ENCODE data around the gene AGBL1. TPM values are rescaled to one million over a fixed set of nuclear protein-coding genes. Genes with fewer than 3 reads are reported as not detected.

Gene AGBL1
- total and polyA plus RNA-seq, 2 experiments from 2014 or later = 0.03 TPM; not detected in 1

GRCh38 chr15:86036243-86036642 lies 43.4 kb upstream of the AGBL1 start:
- Mint-ChIP-seq H3K4me3 (no peak overlapping the region), H3K4me1 (peaks cover 23% of the 10 kb centered on the region; the same call in 2 of the 3 replicates), H3K27me3 (ENCODE audit: insufficient read depth, low read depth, poor library complexity) (no peaks in the 10 kb centered on the region), H3K9me3 (no peaks in the 10 kb centered on the region), H3K27ac (no peak overlapping the region), H3K36me3 (ENCODE audit: low read depth) (no peaks in the 10 kb centered on the region)
- no peak for DNase-seq (ENCODE audit: low spot score)
- Histone ChIP-seq H3K27me3 (ENCODE audit: insufficient read depth) (no peaks in the 10 kb centered on the region), H2AFZ (peak overlapping the region; percentile 38; the same call in 1 of the 2 replicates), H3K9me2 (ENCODE audit: insufficient read depth) (0 out of 2 replicates have a peak, but pooled peaks cover 12% of the 10 kb centered on the region), H3K4me3 (no peak overlapping the region), H3K4me1 (ENCODE audit: insufficient read depth) (peaks cover 9% of the 10 kb centered on the region), H4K20me1 (replicated peaks; ENCODE audit: insufficient read depth) (no peaks in the 10 kb centered on the region), H3K79me2 (replicated peaks; ENCODE audit: insufficient read depth) (no peaks in the 10 kb centered on the region), H3K27ac (ENCODE audit: low read depth) (no peak overlapping the region), H3K4me2 (no peak overlapping the region), H3K36me3 (ENCODE audit: insufficient read depth) (no peaks in the 10 kb centered on the region), H3F3A (replicated peaks; ENCODE audit: low read depth) (no peaks in the 10 kb centered on the region)
- no peak for ATAC-seq
- TF ChIP-seq ZNF114 (CRISPR knock-in tag; IDR thresholded peaks at IDR 0.05) (no peak), REST (IDR thresholded peaks at IDR 0.05; ENCODE audit: unreplicated experiment) (no peak), ZNF331 (CRISPR knock-in tag; IDR thresholded peaks at IDR 0.05; ENCODE audit: low read depth) (no peak), CREB1 (CRISPR knock-in tag; IDR thresholded peaks at IDR 0.05; ENCODE audit: low read depth) (no peak), NANOG (IDR thresholded peaks at IDR 0.05; ENCODE audit: borderline replicate concordance) (no peak), EZH2phosphoT487 (IDR thresholded peaks at IDR 0.05; ENCODE audit: unreplicated experiment) (no peak), EZH2 (IDR thresholded peaks at IDR 0.05; ENCODE audit: low read depth, unreplicated experiment) (no peak), ETS1 (IDR thresholded peaks at IDR 0.05) (no peak), STAT1 (IDR thresholded peaks at IDR 0.05; ENCODE audit: unreplicated experiment) (no peak), ZNF462 (CRISPR knock-in tag; IDR thresholded peaks at IDR 0.05) (no peak), JUNB (IDR thresholded peaks at IDR 0.05; ENCODE audit: unreplicated experiment) (no peak), POLR2AphosphoS5 (IDR thresholded peaks at IDR 0.05; ENCODE audit: low read depth) (no peak), CTCF (conservative IDR thresholded peaks at IDR 0.05; ENCODE audit: low read depth in 2 of 2) (no peak)

Data from GM23338 (cell line).